Endothelial cell (in vitro differentiated cells): Measurements from ENCODE around the gene KDM1A. TPM values are rescaled to one million over a fixed set of nuclear protein-coding genes. Genes with fewer than 3 reads are reported as not detected.
A peak's percentile ranks its signal among the peaks of the same experiment; 100 is the strongest.
"Not testable (repeated sequence)": the region's sequence is repeated elsewhere in the genome, so short reads cannot be mapped to it uniquely, and the experiment has no call there.

ENCODE experiments used
- DNase-seq: peaks from one replicate; pipeline ENCODE4 v3.0.0; 2021; ENCODE audit warnings: low spot score
- H3K27ac Mint-ChIP-seq: one replicate; pipeline ENCODE4 v1.8.0; 2021; ENCODE audit warnings: mixed read lengths, inconsistent platforms; ENCODE audit not compliant: unreplicated experiment
- H3K27me3 Mint-ChIP-seq: one replicate; pipeline ENCODE4 v1.8.0; 2021; ENCODE audit warnings: mild to moderate bottlenecking, moderate library complexity, mixed read lengths, inconsistent platforms; ENCODE audit not compliant: unreplicated experiment
- H3K36me3 Mint-ChIP-seq: one replicate; pipeline ENCODE4 v1.8.0; 2021; ENCODE audit warnings: mild to moderate bottlenecking, low read depth, mixed read lengths, inconsistent platforms; ENCODE audit not compliant: unreplicated experiment
- H3K4me1 Mint-ChIP-seq: one replicate; pipeline ENCODE4 v1.8.0; 2021; ENCODE audit warnings: mild to moderate bottlenecking, mixed read lengths, inconsistent platforms; ENCODE audit not compliant: unreplicated experiment
- H3K4me3 Mint-ChIP-seq: one replicate; pipeline ENCODE4 v1.8.0; 2021; ENCODE audit warnings: mild to moderate bottlenecking, mixed read lengths, inconsistent platforms; ENCODE audit not compliant: unreplicated experiment
- H3K9me3 Mint-ChIP-seq: one replicate; pipeline ENCODE4 v1.8.0; 2021; ENCODE audit warnings: mixed read lengths, inconsistent platforms; ENCODE audit not compliant: unreplicated experiment
- total RNA-seq: library from RNA; stranded (reverse); fragmentation: NEBNext Ultra II Directional; extraction: Animal tissue kit (Norgen Biotek cat#: 25700); gene quantifications from one replicate; pipeline ENCODE4 v1.2.1, GENCODE V29; 2021; ENCODE audit not compliant: unreplicated experiment
- TF ChIP-seq, protein P1 (sequence below): fragments of 200-600 bp; sonication (generic); IDR thresholded peaks from one replicate; pipeline ENCODE4 v1.5.0; 2021; ENCODE audit warnings: antibody characterized with exemption; ENCODE audit not compliant: unreplicated experiment

The KDM1A gene
- total RNA-seq, 1 donor from 2014 or later, result 105 TPM

DNA sequence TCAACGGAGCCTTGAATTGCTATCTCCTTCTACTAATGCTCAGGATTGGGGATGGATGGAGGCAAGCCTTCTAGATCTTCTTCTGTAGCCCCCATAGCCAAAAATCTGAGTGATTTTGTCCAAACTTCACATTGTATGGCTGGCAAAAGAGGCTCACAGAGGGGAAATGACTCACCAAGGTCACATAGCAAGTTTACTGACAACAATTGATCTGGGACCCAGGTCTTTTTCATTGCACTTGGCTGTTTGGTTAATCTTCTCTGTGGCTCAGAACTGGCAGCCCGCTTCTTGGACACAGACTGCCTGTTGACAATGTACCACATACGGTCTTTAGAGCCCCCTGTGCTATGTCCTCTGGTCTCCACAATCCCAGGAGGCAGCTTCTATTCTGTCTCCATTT is 43.6 kb upstream of the KDM1A start:
- Mint-ChIP-seq H3K36me3 (no peaks in the 10 kb centered on the region), H3K27me3 (peaks cover 4% of the 10 kb centered on the region), H3K9me3 (no peaks in the 10 kb centered on the region), H3K4me1 (peaks cover 5% of the 10 kb centered on the region), H3K27ac (peak overlapping the region; percentile 51), H3K4me3 (no peak overlapping the region)
- TF ChIP-seq, protein P1, sequence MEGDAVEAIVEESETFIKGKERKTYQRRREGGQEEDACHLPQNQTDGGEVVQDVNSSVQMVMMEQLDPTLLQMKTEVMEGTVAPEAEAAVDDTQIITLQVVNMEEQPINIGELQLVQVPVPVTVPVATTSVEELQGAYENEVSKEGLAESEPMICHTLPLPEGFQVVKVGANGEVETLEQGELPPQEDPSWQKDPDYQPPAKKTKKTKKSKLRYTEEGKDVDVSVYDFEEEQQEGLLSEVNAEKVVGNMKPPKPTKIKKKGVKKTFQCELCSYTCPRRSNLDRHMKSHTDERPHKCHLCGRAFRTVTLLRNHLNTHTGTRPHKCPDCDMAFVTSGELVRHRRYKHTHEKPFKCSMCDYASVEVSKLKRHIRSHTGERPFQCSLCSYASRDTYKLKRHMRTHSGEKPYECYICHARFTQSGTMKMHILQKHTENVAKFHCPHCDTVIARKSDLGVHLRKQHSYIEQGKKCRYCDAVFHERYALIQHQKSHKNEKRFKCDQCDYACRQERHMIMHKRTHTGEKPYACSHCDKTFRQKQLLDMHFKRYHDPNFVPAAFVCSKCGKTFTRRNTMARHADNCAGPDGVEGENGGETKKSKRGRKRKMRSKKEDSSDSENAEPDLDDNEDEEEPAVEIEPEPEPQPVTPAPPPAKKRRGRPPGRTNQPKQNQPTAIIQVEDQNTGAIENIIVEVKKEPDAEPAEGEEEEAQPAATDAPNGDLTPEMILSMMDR, result no peak
- no peak for DNase-seq

DNA sequence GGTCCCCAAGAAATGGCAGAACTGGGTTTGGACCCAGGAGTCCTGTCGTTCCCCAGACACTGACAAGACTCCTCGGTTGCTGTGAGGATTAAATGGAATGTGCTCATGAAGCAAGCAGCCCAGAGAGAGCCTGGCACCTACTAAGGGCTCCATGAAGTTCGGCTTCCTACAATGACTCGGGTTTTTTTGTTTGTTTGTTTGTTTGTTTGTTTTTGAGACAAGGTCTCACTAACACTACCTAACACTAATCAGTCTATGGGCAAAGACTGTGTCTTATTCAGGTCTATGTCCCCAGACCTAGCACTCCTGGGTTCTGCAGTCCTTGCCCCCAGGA is 43.2 kb upstream of the KDM1A start:
- no peaks in the 10 kb centered on the region for H3K36me3 Mint-ChIP-seq
- no peak for DNase-seq
- peaks cover 4% of the 10 kb centered on the region for H3K27me3 Mint-ChIP-seq
- peak overlapping the region; percentile 51 for H3K27ac Mint-ChIP-seq
- TF ChIP-seq, protein P1, result no peak
- H3K9me3 Mint-ChIP-seq, result no peaks in the 10 kb centered on the region
- H3K4me1 Mint-ChIP-seq, result peaks cover 5% of the 10 kb centered on the region
- H3K4me3 Mint-ChIP-seq, result peak overlapping the region; percentile 2

DNA sequence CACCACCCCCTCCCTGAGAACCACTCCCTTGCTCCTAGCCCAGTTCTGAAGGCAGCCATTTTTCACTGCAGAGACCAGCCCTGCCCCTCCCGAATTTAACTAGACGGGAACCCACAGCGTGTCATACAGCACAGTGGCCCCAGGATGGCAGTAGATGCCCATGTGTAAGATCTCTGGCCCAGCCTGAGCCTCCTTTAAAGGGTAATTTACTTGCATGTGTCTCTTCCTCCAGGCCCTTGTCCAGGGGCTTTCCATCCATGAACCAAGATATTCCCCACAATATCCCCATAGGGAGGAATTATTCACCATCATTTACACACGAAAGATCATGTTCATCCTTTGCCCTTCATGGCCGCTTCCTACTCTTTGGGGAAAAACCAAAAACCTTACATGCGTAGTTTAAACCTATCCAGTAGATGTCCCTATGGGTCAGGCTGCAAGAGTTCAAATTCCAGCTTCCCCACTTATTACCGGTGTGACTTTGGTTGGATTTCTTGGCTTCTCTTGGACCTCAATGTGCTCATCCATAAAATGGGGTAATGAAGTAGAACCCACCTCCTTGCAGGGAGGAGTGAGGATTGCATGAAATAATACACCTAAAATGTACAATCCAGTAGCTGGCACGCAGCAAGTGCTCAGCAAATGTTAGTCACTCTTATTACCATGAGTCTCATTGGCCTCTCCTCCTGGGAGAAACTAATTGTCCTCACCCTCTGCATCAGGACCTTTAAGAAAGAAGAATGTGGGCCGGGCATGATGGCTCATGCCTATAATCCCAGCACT is 42.6 kb upstream of the KDM1A start:
- peak overlapping the region; percentile 2 for H3K4me3 Mint-ChIP-seq

DNA sequence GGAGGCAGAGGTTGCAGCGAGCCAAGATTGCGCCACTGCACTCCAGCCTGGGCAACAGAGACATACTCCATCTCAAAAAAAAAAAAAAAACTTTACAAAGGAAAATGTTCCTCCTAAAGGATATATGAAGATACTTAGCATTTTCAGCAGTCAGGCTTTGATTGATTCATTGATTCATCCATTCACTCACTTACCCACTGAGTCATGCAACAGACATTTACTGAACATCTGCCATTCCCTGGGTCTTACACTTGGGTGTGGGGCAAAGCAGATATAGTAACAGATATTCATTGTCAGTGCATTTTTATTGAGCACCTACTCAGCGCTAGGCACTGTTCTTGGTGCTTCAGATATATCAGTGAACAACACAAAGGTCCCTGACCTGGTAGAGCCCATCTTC is 41.0 kb upstream of the KDM1A start:
- H3K27ac Mint-ChIP-seq, result no peak overlapping the region
- H3K4me1 Mint-ChIP-seq, result peaks cover 5% of the 10 kb centered on the region
- H3K36me3 Mint-ChIP-seq, result no peaks in the 10 kb centered on the region
- TF ChIP-seq, protein P1, result no peak
- no peak for DNase-seq
- H3K9me3 Mint-ChIP-seq, result no peaks in the 10 kb centered on the region
- no peak overlapping the region for H3K4me3 Mint-ChIP-seq
- no peaks in the 10 kb centered on the region for H3K27me3 Mint-ChIP-seq

More for the DNA sequence above, 42.6 kb upstream of the KDM1A start:
- Mint-ChIP-seq H3K27ac (peak overlapping the region; percentile 51), H3K9me3 (no peaks in the 10 kb centered on the region), H3K36me3 (no peaks in the 10 kb centered on the region), H3K27me3 (peaks cover 3% of the 10 kb centered on the region), H3K4me1 (peaks cover 5% of the 10 kb centered on the region)
- TF ChIP-seq, protein P1, result peak; percentile 67
- peak; percentile 75 for DNase-seq

DNA sequence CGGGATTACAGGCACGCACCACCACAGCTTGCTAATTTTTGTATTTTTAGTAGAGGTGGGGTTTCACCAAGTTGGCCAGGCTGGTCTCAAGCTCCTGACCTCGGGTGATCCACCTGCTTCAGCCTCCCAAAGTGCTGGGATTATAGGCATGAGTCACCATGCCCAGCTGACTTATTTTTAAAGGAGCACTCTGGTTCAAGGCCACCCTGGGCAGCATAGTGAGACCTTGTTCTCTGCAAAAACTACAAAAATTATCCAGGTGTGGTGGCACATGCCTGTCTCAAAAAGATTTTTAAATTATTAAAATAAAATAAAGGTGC is 38.8 kb upstream of the KDM1A start:
- H3K4me3 Mint-ChIP-seq, H3K4me1 Mint-ChIP-seq, H3K9me3 Mint-ChIP-seq, H3K36me3 Mint-ChIP-seq, H3K27ac Mint-ChIP-seq, DNase-seq, H3K27me3 Mint-ChIP-seq: not testable (repeated sequence)
